ENCODE data around the gene INKA2. TPM values are rescaled to one million over a fixed set of nuclear protein-coding genes. Genes with fewer than 3 reads are reported as not detected.
"Not testable (repeated sequence)": the region's sequence is repeated elsewhere in the genome, so short reads cannot be mapped to it uniquely, and the experiment has no call there.

INKA2 gene
- total RNA-seq, 1 donor from 2014 or later = 28.4 TPM

GRCh38 chr1:111755331-111756123, 16.3 kb upstream of the INKA2 start, which contains the start of gene DDX20:
Gene DDX20 (plus strand): TSS chr1:111755901. CDS start chr1:111755925, 24 bp downstream.
- DNase-seq = peak; percentile 95
- peak; percentile 99 for ATAC-seq (ENCODE audit: poor library complexity)

GRCh38 chr1:111754984-111755330, 15.8 kb upstream of the INKA2 start:
- ATAC-seq (ENCODE audit: poor library complexity) (peak; percentile 24), DNase-seq (peak; percentile 63)
- intact Hi-C loops (cut with DNase I) = loop anchor here (5.0 kb wide), 1 partner anchor 273 kb away; no protein-coding TSS in a partner anchor

More at GRCh38 chr1:111755331-111756123, 16.3 kb upstream of the INKA2 start, which contains the start of gene DDX20:
- intact Hi-C loops (cut with DNase I) = loop anchor here (5.0 kb wide), 1 partner anchor 273 kb away; no protein-coding TSS in a partner anchor

GRCh38 chr1:111751906-111752575, 12.8 kb upstream of the INKA2 start:
- ATAC-seq (ENCODE audit: poor library complexity) = no peak
- no peak for DNase-seq
- intact Hi-C loops (cut with DNase I) = no loop called here

- ATAC-seq (ENCODE audit: poor library complexity) = no peak
- no peak for DNase-seq
- intact Hi-C loops (cut with DNase I) = no loop called here
Measured at GRCh38 chr1:111750856-111751255, 11.7 kb upstream of the INKA2 start.

GRCh38 chr1:111749628-111750027, 10.4 kb upstream of the INKA2 start:
- ATAC-seq (ENCODE audit: poor library complexity) (no peak), DNase-seq (no peak)
- intact Hi-C loops (cut with DNase I) = no loop called here

- no peak for DNase-seq
- intact Hi-C loops (cut with DNase I) = loop anchor here (2.0 kb wide), 1 partner anchor 31 kb away; no protein-coding TSS in a partner anchor
- no peak for ATAC-seq (ENCODE audit: poor library complexity)
Measured at GRCh38 chr1:111747947-111748346, 8.8 kb upstream of the INKA2 start.

GRCh38 chr1:111747282-111747734, 8.1 kb upstream of the INKA2 start:
- intact Hi-C loops (cut with DNase I) = loop anchor here (2.0 kb wide), 1 partner anchor 31 kb away; no protein-coding TSS in a partner anchor
- DNase-seq (no peak), ATAC-seq (ENCODE audit: poor library complexity) (peak; percentile 44)

- ATAC-seq (ENCODE audit: poor library complexity) (no peak), DNase-seq (no peak)
- intact Hi-C loops (cut with DNase I) = loop anchor here (2.0 kb wide), 1 partner anchor 30 kb away; no protein-coding TSS in a partner anchor
Measured at GRCh38 chr1:111746614-111746999, 7.4 kb upstream of the INKA2 start.

GRCh38 chr1:111745675-111746613, 6.7 kb upstream of the INKA2 start:
- intact Hi-C loops (cut with DNase I) = loop anchor here (2.0 kb wide), 1 partner anchor 29 kb away; no protein-coding TSS in a partner anchor
- ATAC-seq (ENCODE audit: poor library complexity) (peak; percentile 61), DNase-seq (no peak)

- DNase-seq = no peak
- intact Hi-C loops (cut with DNase I) = no loop called here
- ATAC-seq (ENCODE audit: poor library complexity) = peak; percentile 5
Measured at GRCh38 chr1:111743679-111744101, 4.5 kb upstream of the INKA2 start.

- no peak for ATAC-seq (ENCODE audit: poor library complexity)
- intact Hi-C loops (cut with DNase I) = no loop called here
- DNase-seq = no peak
Measured at GRCh38 chr1:111742938-111743549, 3.8 kb upstream of the INKA2 start.

GRCh38 chr1:111742292-111742691, 3.1 kb upstream of the INKA2 start:
- DNase-seq; intact Hi-C loops (cut with DNase I); ATAC-seq (ENCODE audit: poor library complexity): not testable (repeated sequence)

- DNase-seq (peak; percentile 87), ATAC-seq (ENCODE audit: poor library complexity) (peak; percentile 61)
- intact Hi-C loops (cut with DNase I) = no loop called here
Measured at GRCh38 chr1:111739925-111740765, 950 bp upstream of the INKA2 start.

GRCh38 chr1:111738436-111739193, 580 bp downstream of the INKA2 start:
- peak; percentile 65 for ATAC-seq (ENCODE audit: poor library complexity)
- intact Hi-C loops (cut with DNase I) = no loop called here
- DNase-seq = peak; percentile 88

- intact Hi-C loops (cut with DNase I) = no loop called here
- no peak for ATAC-seq (ENCODE audit: poor library complexity)
- no peak for DNase-seq
Measured at GRCh38 chr1:111738133-111738435, 1.1 kb downstream of the INKA2 start.

GRCh38 chr1:111737216-111738132, 1.7 kb downstream of the INKA2 start:
- ATAC-seq (ENCODE audit: poor library complexity) (no peak), DNase-seq (no peak)
- intact Hi-C loops (cut with DNase I) = no loop called here

All from Right ventricle myocardium superior (tissue), 1 donor.